GM23338 (cell line): ENCODE data around the gene LILRA6.
"Not testable (repeated sequence)": the region's sequence is repeated elsewhere in the genome, so short reads cannot be mapped to it uniquely, and the experiment has no call there.

Experiments
- CREB1 ChIP-seq: fragments of 250-450 bp; sonication (Bioruptor Pico); IDR thresholded peaks from 2 replicates; pipeline ENCODE4 v1.5.0; 2020; ENCODE audit warnings: low read depth, mild to moderate bottlenecking, moderate library complexity
- EZH2 ChIP-seq: fragments of 200-600 bp; sonication (generic); IDR thresholded peaks from one replicate; pipeline ENCODE4 v1.8.0; 2017; ENCODE audit warnings: antibody characterized with exemption, mild to moderate bottlenecking, low read depth; ENCODE audit not compliant: unreplicated experiment
- EZH2phosphoT487 ChIP-seq: fragments of 200-600 bp; sonication (generic); IDR thresholded peaks from one replicate; pipeline ENCODE4 v1.8.1; 2018; ENCODE audit warnings: antibody characterized with exemption; ENCODE audit not compliant: unreplicated experiment
- JUNB ChIP-seq: IDR thresholded peaks from one replicate; pipeline ENCODE4 v1.6.1; 2016; ENCODE audit warnings: antibody characterized with exemption; ENCODE audit not compliant: unreplicated experiment
- POLR2AphosphoS5 ChIP-seq: IDR thresholded peaks from 2 replicates; pipeline ENCODE4 v1.6.1; 2016; ENCODE audit warnings: antibody characterized with exemption, low read depth
- REST ChIP-seq: IDR thresholded peaks from one replicate; pipeline ENCODE4 v1.6.1; 2018; ENCODE audit warnings: antibody characterized with exemption; ENCODE audit not compliant: unreplicated experiment
- STAT1 ChIP-seq: IDR thresholded peaks from one replicate; pipeline ENCODE4 v1.6.1; 2016; ENCODE audit warnings: antibody characterized with exemption; ENCODE audit not compliant: unreplicated experiment
- ZNF331 ChIP-seq: fragments of 250-450 bp; sonication (Bioruptor Pico); IDR thresholded peaks from 2 replicates; pipeline ENCODE4 v1.5.0; 2020; ENCODE audit warnings: low read depth, mild to moderate bottlenecking, moderate library complexity
- TF ChIP-seq, protein P1 (sequence below), 2 experiments: fragments of 200-600 bp in 1 of 2; sonication (generic) in 1 of 2; conservative IDR thresholded peaks; 2 replicates each; pipeline versions ENCODE4 v1.5.1 to v1.6.1; 2016 to 2017; ENCODE audit warnings: antibody characterized with exemption in 2 of 2, low read depth in 2 of 2, mild to moderate bottlenecking in 2 of 2, moderate library complexity in 1 of 2
- TF ChIP-seq, protein P2 (sequence below): fragments of 250-450 bp; sonication (Bioruptor Pico); IDR thresholded peaks from 2 replicates; pipeline ENCODE4 v1.5.0; 2020; ENCODE audit warnings: mild to moderate bottlenecking, moderate library complexity

- TF ChIP-seq, protein P1, sequence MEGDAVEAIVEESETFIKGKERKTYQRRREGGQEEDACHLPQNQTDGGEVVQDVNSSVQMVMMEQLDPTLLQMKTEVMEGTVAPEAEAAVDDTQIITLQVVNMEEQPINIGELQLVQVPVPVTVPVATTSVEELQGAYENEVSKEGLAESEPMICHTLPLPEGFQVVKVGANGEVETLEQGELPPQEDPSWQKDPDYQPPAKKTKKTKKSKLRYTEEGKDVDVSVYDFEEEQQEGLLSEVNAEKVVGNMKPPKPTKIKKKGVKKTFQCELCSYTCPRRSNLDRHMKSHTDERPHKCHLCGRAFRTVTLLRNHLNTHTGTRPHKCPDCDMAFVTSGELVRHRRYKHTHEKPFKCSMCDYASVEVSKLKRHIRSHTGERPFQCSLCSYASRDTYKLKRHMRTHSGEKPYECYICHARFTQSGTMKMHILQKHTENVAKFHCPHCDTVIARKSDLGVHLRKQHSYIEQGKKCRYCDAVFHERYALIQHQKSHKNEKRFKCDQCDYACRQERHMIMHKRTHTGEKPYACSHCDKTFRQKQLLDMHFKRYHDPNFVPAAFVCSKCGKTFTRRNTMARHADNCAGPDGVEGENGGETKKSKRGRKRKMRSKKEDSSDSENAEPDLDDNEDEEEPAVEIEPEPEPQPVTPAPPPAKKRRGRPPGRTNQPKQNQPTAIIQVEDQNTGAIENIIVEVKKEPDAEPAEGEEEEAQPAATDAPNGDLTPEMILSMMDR (conservative IDR thresholded peaks at IDR 0.05; ENCODE audit: low read depth in 2 of 2): not testable (repeated sequence)
- not testable (repeated sequence) for TF ChIP-seq EZH2phosphoT487; EZH2; POLR2AphosphoS5; ZNF331; REST; CREB1 (CRISPR knock-in tag); STAT1; JUNB
- TF ChIP-seq, protein P2, sequence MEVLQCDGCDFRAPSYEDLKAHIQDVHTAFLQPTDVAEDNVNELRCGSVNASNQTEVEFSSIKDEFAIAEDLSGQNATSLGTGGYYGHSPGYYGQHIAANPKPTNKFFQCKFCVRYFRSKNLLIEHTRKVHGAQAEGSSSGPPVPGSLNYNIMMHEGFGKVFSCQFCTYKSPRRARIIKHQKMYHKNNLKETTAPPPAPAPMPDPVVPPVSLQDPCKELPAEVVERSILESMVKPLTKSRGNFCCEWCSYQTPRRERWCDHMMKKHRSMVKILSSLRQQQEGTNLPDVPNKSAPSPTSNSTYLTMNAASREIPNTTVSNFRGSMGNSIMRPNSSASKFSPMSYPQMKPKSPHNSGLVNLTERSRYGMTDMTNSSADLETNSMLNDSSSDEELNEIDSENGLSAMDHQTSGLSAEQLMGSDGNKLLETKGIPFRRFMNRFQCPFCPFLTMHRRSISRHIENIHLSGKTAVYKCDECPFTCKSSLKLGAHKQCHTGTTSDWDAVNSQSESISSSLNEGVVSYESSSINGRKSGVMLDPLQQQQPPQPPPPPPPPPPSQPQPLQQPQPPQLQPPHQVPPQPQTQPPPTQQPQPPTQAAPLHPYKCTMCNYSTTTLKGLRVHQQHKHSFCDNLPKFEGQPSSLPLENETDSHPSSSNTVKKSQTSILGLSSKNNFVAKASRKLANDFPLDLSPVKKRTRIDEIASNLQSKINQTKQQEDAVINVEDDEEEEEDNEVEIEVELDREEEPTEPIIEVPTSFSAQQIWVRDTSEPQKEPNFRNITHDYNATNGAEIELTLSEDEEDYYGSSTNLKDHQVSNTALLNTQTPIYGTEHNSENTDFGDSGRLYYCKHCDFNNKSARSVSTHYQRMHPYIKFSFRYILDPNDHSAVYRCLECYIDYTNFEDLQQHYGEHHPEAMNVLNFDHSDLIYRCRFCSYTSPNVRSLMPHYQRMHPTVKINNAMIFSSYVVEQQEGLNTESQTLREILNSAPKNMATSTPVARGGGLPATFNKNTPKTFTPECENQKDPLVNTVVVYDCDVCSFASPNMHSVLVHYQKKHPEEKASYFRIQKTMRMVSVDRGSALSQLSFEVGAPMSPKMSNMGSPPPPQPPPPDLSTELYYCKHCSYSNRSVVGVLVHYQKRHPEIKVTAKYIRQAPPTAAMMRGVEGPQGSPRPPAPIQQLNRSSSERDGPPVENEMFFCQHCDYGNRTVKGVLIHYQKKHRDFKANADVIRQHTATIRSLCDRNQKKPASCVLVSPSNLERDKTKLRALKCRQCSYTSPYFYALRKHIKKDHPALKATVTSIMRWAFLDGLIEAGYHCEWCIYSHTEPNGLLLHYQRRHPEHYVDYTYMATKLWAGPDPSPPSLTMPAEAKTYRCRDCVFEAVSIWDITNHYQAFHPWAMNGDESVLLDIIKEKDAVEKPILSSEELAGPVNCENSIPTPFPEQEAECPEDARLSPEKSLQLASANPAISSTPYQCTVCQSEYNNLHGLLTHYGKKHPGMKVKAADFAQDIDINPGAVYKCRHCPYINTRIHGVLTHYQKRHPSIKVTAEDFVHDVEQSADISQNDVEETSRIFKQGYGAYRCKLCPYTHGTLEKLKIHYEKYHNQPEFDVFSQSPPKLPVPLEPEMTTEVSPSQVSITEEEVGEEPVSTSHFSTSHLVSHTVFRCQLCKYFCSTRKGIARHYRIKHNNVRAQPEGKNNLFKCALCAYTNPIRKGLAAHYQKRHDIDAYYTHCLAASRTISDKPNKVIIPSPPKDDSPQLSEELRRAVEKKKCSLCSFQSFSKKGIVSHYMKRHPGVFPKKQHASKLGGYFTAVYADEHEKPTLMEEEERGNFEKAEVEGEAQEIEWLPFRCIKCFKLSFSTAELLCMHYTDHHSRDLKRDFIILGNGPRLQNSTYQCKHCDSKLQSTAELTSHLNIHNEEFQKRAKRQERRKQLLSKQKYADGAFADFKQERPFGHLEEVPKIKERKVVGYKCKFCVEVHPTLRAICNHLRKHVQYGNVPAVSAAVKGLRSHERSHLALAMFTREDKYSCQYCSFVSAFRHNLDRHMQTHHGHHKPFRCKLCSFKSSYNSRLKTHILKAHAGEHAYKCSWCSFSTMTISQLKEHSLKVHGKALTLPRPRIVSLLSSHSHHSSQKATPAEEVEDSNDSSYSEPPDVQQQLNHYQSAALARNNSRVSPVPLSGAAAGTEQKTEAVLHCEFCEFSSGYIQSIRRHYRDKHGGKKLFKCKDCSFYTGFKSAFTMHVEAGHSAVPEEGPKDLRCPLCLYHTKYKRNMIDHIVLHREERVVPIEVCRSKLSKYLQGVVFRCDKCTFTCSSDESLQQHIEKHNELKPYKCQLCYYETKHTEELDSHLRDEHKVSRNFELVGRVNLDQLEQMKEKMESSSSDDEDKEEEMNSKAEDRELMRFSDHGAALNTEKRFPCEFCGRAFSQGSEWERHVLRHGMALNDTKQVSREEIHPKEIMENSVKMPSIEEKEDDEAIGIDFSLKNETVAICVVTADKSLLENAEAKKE (CRISPR knock-in tag): not testable (repeated sequence)
Measured at GRCh38 chr19:54194463-54194862, 48.1 kb downstream of the LILRA6 start.
